ACHN (cell line): ENCODE measurements around the gene SMIM12.

Source experiments
- DNase-seq: peaks from one replicate; pipeline ENCODE4 v3.0.0-alpha.2; 2015
- in situ Hi-C: cut with HindIII; loops from 2 replicates; pipeline ENCODE4 v1.10.0; 2017; ENCODE audit warnings: low sequenced_read_pairs, low pct_ligation_motif_present, low pct_unique_long_range_greater_than_20kb

Gene SMIM12

GRCh38 chr1:34850382-34850781 is 9.2 kb downstream of the SMIM12 start:
- in situ Hi-C loops, result no loop called here
- no peak for DNase-seq

GRCh38 chr1:34847094-34847493 is 12.5 kb downstream of the SMIM12 start:
- no peak for DNase-seq
- in situ Hi-C loops, result no loop called here

- in situ Hi-C loops, result no loop called here
- no peak for DNase-seq
Observed at GRCh38 chr1:34846265-34846664, 13.3 kb downstream of the SMIM12 start.

- in situ Hi-C loops, result no loop called here
- DNase-seq, result no peak
Observed at GRCh38 chr1:34845131-34845901, 14.2 kb downstream of the SMIM12 start.

- DNase-seq, result no peak
- in situ Hi-C loops, result no loop called here
Observed at GRCh38 chr1:34844252-34844634, 15.3 kb downstream of the SMIM12 start.

GRCh38 chr1:34843392-34844251 is 15.9 kb downstream of the SMIM12 start:
- no peak for DNase-seq

GRCh38 chr1:34842952-34843371 is 16.6 kb downstream of the SMIM12 start:
- no peak for DNase-seq
- in situ Hi-C loops, result no loop called here

More at GRCh38 chr1:34843392-34844251, 15.9 kb downstream of the SMIM12 start:
- in situ Hi-C loops, result no loop called here

GRCh38 chr1:34842073-34842472 is 17.5 kb downstream of the SMIM12 start:
- no peak for DNase-seq
- in situ Hi-C loops, result no loop called here

GRCh38 chr1:34840426-34840825 is 19.1 kb downstream of the SMIM12 start:
- no peak for DNase-seq
- in situ Hi-C loops, result no loop called here

- no peak for DNase-seq
- in situ Hi-C loops, result no loop called here
Observed at GRCh38 chr1:34839526-34840305, 19.8 kb downstream of the SMIM12 start.

GRCh38 chr1:34833711-34834110 is 25.8 kb downstream of the SMIM12 start:
- in situ Hi-C loops, result no loop called here
- DNase-seq, result no peak

- in situ Hi-C loops, result no loop called here
- DNase-seq, result no peak
Observed at GRCh38 chr1:34831721-34832246, 27.8 kb downstream of the SMIM12 start.

GRCh38 chr1:34829250-34829649 is 30.3 kb downstream of the SMIM12 start:
- DNase-seq, result no peak

GRCh38 chr1:34828611-34829010 is 30.9 kb downstream of the SMIM12 start:
- DNase-seq, result no peak
- in situ Hi-C loops, result no loop called here

More at GRCh38 chr1:34829250-34829649, 30.3 kb downstream of the SMIM12 start:
- in situ Hi-C loops, result no loop called here

- DNase-seq, result no peak
- in situ Hi-C loops, result no loop called here
Observed at GRCh38 chr1:34827341-34827941, 32.1 kb downstream of the SMIM12 start.

- in situ Hi-C loops, result no loop called here
Observed at GRCh38 chr1:34825455-34826091, 34.0 kb downstream of the SMIM12 start.

GRCh38 chr1:34824817-34825454 is 34.6 kb downstream of the SMIM12 start:
- in situ Hi-C loops, result no loop called here
- no peak for DNase-seq

More at GRCh38 chr1:34825455-34826091, 34.0 kb downstream of the SMIM12 start:
- no peak for DNase-seq
